ENCODE data around the gene XIRP1.

Gene XIRP1

GRCh38 chr3:39176025-39176714 lies 16.2 kb downstream of the XIRP1 start:
- TF ChIP-seq REST (IDR thresholded peaks at IDR 0.05; ENCODE audit: insufficient read depth in 1 of 2, low read depth in 2 of 2, low read length in 2 of 2), result no peak
- no peak for TF ChIP-seq FOXP2 (optimal IDR thresholded peaks at IDR 0.05; ENCODE audit: borderline replicate concordance, extremely low read depth, extremely low read length, insufficient read depth)
- TF ChIP-seq POLR2AphosphoS5 (IDR thresholded peaks at IDR 0.05; ENCODE audit: low read depth, low read length), result no peak
- TF ChIP-seq SIN3A (IDR thresholded peaks at IDR 0.05; ENCODE audit: borderline replicate concordance, insufficient read depth, low read length), result no peak
- TF ChIP-seq TAF1 (IDR thresholded peaks at IDR 0.05; ENCODE audit: borderline replicate concordance, insufficient read depth, low read length), result no peak

GRCh38 chr3:39173318-39174125 lies 18.9 kb downstream of the XIRP1 start:
- no peak for TF ChIP-seq REST (IDR thresholded peaks at IDR 0.05; ENCODE audit: insufficient read depth in 1 of 2, low read depth in 2 of 2, low read length in 2 of 2)
- TF ChIP-seq SIN3A (IDR thresholded peaks at IDR 0.05; ENCODE audit: borderline replicate concordance, insufficient read depth, low read length), result no peak
- TF ChIP-seq FOXP2 (optimal IDR thresholded peaks at IDR 0.05; ENCODE audit: borderline replicate concordance, extremely low read depth, extremely low read length, insufficient read depth), result no peak
- TF ChIP-seq TAF1 (IDR thresholded peaks at IDR 0.05; ENCODE audit: borderline replicate concordance, insufficient read depth, low read length), result no peak
- no peak for TF ChIP-seq POLR2AphosphoS5 (IDR thresholded peaks at IDR 0.05; ENCODE audit: low read depth, low read length)

- TF ChIP-seq REST (IDR thresholded peaks at IDR 0.05; ENCODE audit: insufficient read depth in 1 of 2, low read depth in 2 of 2, low read length in 2 of 2), result no peak
- no peak for TF ChIP-seq TAF1 (IDR thresholded peaks at IDR 0.05; ENCODE audit: borderline replicate concordance, insufficient read depth, low read length)
- no peak for TF ChIP-seq FOXP2 (optimal IDR thresholded peaks at IDR 0.05; ENCODE audit: borderline replicate concordance, extremely low read depth, extremely low read length, insufficient read depth)
- TF ChIP-seq SIN3A (IDR thresholded peaks at IDR 0.05; ENCODE audit: borderline replicate concordance, insufficient read depth, low read length), result no peak
- TF ChIP-seq POLR2AphosphoS5 (IDR thresholded peaks at IDR 0.05; ENCODE audit: low read depth, low read length), result no peak
Observed at GRCh38 chr3:39171860-39172259, 20.5 kb downstream of the XIRP1 start.

- TF ChIP-seq SIN3A (IDR thresholded peaks at IDR 0.05; ENCODE audit: borderline replicate concordance, insufficient read depth, low read length) (no peak), TAF1 (IDR thresholded peaks at IDR 0.05; ENCODE audit: borderline replicate concordance, insufficient read depth, low read length) (no peak), FOXP2 (optimal IDR thresholded peaks at IDR 0.05; ENCODE audit: borderline replicate concordance, extremely low read depth, extremely low read length, insufficient read depth) (no peak), POLR2AphosphoS5 (IDR thresholded peaks at IDR 0.05; ENCODE audit: low read depth, low read length) (no peak), REST (IDR thresholded peaks at IDR 0.05; ENCODE audit: insufficient read depth in 1 of 2, low read depth in 2 of 2, low read length in 2 of 2) (no peak)
Observed at GRCh38 chr3:39170461-39170860, 21.9 kb downstream of the XIRP1 start.

Data from PFSK-1 (cell line).